K562 (cell line): Measurements from ENCODE around the gene C2CD2L. TPM values are rescaled to one million over a fixed set of nuclear protein-coding genes. Genes with fewer than 3 reads are reported as not detected.

Experiments used
- EZH2 ChIP-seq: IDR thresholded peaks from 2 replicates; pipeline ENCODE4 v1.6.1; 2012; ENCODE audit warnings: low read depth, mild to moderate bottlenecking, inconsistent platforms, low read length, borderline replicate concordance
- KAT8 ChIP-seq: fragments of 450-650 bp; IDR thresholded peaks from 2 replicates; pipeline ENCODE4 v1.6.1; 2016; ENCODE audit warnings: low read depth, mild to moderate bottlenecking
- MED1 ChIP-seq: sonication (generic); formaldehyde crosslinking; IDR thresholded peaks from 2 replicates; pipeline ENCODE4 v1.8.1; 2023; ENCODE audit warnings: missing genetic modification reagents, borderline replicate concordance
- NRF1 ChIP-seq, 2 experiments: fragments of 450-650 bp; IDR thresholded peaks in 1 of 2; conservative IDR thresholded peaks in 1 of 2; 2 replicates each; pipeline ENCODE4 v1.6.1; 2014; ENCODE audit warnings: mild to moderate bottlenecking in 2 of 2
- PPARD ChIP-seq: fragments of 250-450 bp; sonication (Bioruptor Pico); IDR thresholded peaks from 2 replicates; pipeline ENCODE4 v1.8.0; 2022; ENCODE audit warnings: inconsistent platforms, mild to moderate bottlenecking, moderate library complexity
- RBBP5 ChIP-seq: fragments of 200-600 bp; sonication (generic); IDR thresholded peaks from 2 replicates; pipeline ENCODE4 v1.6.1; 2012; ENCODE audit warnings: borderline replicate concordance, mild to moderate bottlenecking, low read length, control low read depth, inconsistent platforms; ENCODE audit not compliant: insufficient read depth, poor library complexity, severe bottlenecking
- RBM15 ChIP-seq: fragments of 200-400 bp; formaldehyde crosslinking; IDR thresholded peaks from 2 replicates; pipeline ENCODE4 v1.6.1; 2018; ENCODE audit warnings: mild to moderate bottlenecking, low read length, moderate library complexity; ENCODE audit not compliant: insufficient read depth
- SMAD1 ChIP-seq: fragments of 150-350 bp; IDR thresholded peaks from 2 replicates; pipeline ENCODE4 v1.6.1; 2014; ENCODE audit warnings: low read length, low read depth; ENCODE audit not compliant: partially characterized antibody
- XRCC3 ChIP-seq: fragments of 450-650 bp; IDR thresholded peaks from 2 replicates; pipeline ENCODE4 v1.6.1; 2017; ENCODE audit warnings: mild to moderate bottlenecking, moderate library complexity
- ZNF133 ChIP-seq: fragments of 250-450 bp; sonication (Bioruptor Pico); IDR thresholded peaks from 2 replicates; pipeline ENCODE4 v1.4.0; 2020; ENCODE audit warnings: mild to moderate bottlenecking
- ZNF41 ChIP-seq: fragments of 250-450 bp; sonication (Bioruptor Pico); conservative IDR thresholded peaks from 2 replicates; pipeline ENCODE4 v1.4.0; 2020; ENCODE audit warnings: mild to moderate bottlenecking
- ZNF785 ChIP-seq: fragments of 250-450 bp; sonication (Bioruptor Pico); IDR thresholded peaks from 2 replicates; pipeline ENCODE4 v1.4.0; 2020; ENCODE audit warnings: mild to moderate bottlenecking
- ZSCAN29 ChIP-seq: fragments of 450-650 bp; IDR thresholded peaks from 2 replicates; pipeline ENCODE4 v1.6.1; 2017
- polyA plus RNA-seq, 8 experiments: library from polyadenylated mRNA; depleted of rRNA in 4 of 8; stranded (reverse) in 5 of 8; unstranded in 3 of 8; fragments of >200 nt; fragmentation: Nextera tagmentation in 2 of 8; fragmentation: Illumina TruSeq in 1 of 8; extraction: Ambion mirVana in 2 of 8; extraction: Trizol in 1 of 8; gene quantifications; 2 replicates each; pipeline versions ENCODE4 v1.2.1 to v1.2.3, GENCODE V29; 2011 to 2014; ENCODE audit warnings: inconsistent platforms in 1 of 8, missing spikeins in 1 of 8
- total RNA-seq, 7 experiments: library from RNA; depleted of rRNA in 6 of 7; stranded (reverse); fragments of >200 nt in 6 of 7; fragmentation: Illumina TruSeq in 2 of 7; extraction: Trizol in 2 of 7; gene quantifications; 2 replicates each; pipeline versions ENCODE4 v1.2.1 to v1.2.3, GENCODE V29; 2011 to 2021; ENCODE audit warnings: low replicate concordance in 1 of 7
- TF ChIP-seq, protein P1 (sequence below), 2 experiments: fragments of 150-350 bp in 1 of 2; IDR thresholded peaks; 2 replicates each; pipeline ENCODE4 v1.6.1; 2012 to 2016; ENCODE audit warnings: low read depth in 2 of 2, low read length in 2 of 2, mild to moderate bottlenecking in 1 of 2, moderate library complexity in 1 of 2
- TF ChIP-seq, protein P2 (sequence below): fragments of 450-650 bp; IDR thresholded peaks from 2 replicates; pipeline ENCODE4 v1.6.1; 2017; ENCODE audit warnings: antibody characterized with exemption
- TF ChIP-seq, protein P3 (sequence below), 2 experiments: IDR thresholded peaks; 2 replicates each; pipeline ENCODE4 v1.6.1; 2012; ENCODE audit warnings: improper control_type of control experiment in 2 of 2, low read depth in 2 of 2, low read length in 2 of 2, borderline replicate concordance in 1 of 2
- TF ChIP-seq, protein P4 (sequence below): fragments of 250-450 bp; sonication (Bioruptor Pico); IDR thresholded peaks from 2 replicates; pipeline ENCODE4 v1.5.0; 2021; ENCODE audit warnings: mild to moderate bottlenecking, borderline replicate concordance

Gene C2CD2L
- total and polyA plus RNA-seq, 9 of the 15 experiments (the other 6 are each of a cell fraction or from before 2014, with no cell fraction given), result 0.66 to 41.2 (median 14.8) TPM

DNA sequence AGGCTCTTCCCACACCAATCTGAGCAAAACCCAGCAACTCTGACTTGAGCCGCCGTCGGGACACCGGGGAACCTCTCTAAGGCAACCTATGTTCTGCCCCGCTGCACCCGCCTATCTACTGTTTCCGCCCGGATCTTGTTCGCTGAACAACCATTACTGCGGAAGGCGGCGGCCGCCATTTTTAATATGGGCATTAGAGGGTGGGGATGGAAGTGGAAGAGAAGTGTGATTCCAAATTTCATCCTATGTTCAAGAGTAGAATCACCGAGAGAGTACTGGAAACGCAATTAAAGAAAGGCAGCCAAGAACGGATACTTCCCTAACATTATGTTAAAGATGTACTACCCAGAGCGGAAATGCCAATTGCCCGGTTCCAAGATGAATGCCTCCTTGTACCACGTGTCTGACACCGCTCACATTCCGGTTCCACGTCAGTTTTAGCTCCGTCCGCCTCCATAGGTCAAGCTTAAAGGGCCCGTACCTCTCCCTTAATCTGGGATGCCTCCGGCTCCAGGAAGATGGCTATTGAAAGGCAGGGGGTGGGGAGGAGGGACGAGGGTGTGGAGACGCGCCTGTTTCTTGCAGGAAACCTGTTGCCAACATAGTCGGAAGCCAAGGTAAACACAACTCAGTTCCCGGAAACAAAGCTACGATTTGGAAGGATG lies 5.3 kb upstream of the C2CD2L start, which contains the start of gene DPAGT1 (continued):
- TF ChIP-seq, protein P1, sequence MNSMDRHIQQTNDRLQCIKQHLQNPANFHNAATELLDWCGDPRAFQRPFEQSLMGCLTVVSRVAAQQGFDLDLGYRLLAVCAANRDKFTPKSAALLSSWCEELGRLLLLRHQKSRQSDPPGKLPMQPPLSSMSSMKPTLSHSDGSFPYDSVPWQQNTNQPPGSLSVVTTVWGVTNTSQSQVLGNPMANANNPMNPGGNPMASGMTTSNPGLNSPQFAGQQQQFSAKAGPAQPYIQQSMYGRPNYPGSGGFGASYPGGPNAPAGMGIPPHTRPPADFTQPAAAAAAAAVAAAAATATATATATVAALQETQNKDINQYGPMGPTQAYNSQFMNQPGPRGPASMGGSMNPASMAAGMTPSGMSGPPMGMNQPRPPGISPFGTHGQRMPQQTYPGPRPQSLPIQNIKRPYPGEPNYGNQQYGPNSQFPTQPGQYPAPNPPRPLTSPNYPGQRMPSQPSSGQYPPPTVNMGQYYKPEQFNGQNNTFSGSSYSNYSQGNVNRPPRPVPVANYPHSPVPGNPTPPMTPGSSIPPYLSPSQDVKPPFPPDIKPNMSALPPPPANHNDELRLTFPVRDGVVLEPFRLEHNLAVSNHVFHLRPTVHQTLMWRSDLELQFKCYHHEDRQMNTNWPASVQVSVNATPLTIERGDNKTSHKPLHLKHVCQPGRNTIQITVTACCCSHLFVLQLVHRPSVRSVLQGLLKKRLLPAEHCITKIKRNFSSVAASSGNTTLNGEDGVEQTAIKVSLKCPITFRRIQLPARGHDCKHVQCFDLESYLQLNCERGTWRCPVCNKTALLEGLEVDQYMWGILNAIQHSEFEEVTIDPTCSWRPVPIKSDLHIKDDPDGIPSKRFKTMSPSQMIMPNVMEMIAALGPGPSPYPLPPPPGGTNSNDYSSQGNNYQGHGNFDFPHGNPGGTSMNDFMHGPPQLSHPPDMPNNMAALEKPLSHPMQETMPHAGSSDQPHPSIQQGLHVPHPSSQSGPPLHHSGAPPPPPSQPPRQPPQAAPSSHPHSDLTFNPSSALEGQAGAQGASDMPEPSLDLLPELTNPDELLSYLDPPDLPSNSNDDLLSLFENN (IDR thresholded peaks at IDR 0.05; ENCODE audit: low read depth in 2 of 2, low read length in 2 of 2), result peak in 1 of 2 experiments; percentile 37; a peak in 1 of 4 replicates
- TF ChIP-seq, protein P2, sequence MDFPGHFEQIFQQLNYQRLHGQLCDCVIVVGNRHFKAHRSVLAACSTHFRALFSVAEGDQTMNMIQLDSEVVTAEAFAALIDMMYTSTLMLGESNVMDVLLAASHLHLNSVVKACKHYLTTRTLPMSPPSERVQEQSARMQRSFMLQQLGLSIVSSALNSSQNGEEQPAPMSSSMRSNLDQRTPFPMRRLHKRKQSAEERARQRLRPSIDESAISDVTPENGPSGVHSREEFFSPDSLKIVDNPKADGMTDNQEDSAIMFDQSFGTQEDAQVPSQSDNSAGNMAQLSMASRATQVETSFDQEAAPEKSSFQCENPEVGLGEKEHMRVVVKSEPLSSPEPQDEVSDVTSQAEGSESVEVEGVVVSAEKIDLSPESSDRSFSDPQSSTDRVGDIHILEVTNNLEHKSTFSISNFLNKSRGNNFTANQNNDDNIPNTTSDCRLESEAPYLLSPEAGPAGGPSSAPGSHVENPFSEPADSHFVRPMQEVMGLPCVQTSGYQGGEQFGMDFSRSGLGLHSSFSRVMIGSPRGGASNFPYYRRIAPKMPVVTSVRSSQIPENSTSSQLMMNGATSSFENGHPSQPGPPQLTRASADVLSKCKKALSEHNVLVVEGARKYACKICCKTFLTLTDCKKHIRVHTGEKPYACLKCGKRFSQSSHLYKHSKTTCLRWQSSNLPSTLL, result no peak
- TF ChIP-seq XRCC3 (no peak), ZSCAN29 (no peak), RBM15 (no peak), KAT8 (no peak), PPARD (no peak), RBBP5 (peak; percentile 72), ZNF785 (CRISPR knock-in tag) (no peak), MED1 (CRISPR knock-in tag) (no peak), SMAD1 (peak; percentile 22), ZNF133 (no peak), NRF1 (conservative IDR thresholded peaks at IDR 0.05 in 1 of 2, IDR thresholded peaks at IDR 0.05 in 1 of 2) (0 out of 4 replicates have a peak, but pooled peaks of 1 of the 2 experiments have one; percentile 14), EZH2 (no peak), ZNF41 (CRISPR knock-in tag) (0 out of 2 replicates have a peak, but pooled peaks have one; percentile 40)
- TF ChIP-seq, protein P3, sequence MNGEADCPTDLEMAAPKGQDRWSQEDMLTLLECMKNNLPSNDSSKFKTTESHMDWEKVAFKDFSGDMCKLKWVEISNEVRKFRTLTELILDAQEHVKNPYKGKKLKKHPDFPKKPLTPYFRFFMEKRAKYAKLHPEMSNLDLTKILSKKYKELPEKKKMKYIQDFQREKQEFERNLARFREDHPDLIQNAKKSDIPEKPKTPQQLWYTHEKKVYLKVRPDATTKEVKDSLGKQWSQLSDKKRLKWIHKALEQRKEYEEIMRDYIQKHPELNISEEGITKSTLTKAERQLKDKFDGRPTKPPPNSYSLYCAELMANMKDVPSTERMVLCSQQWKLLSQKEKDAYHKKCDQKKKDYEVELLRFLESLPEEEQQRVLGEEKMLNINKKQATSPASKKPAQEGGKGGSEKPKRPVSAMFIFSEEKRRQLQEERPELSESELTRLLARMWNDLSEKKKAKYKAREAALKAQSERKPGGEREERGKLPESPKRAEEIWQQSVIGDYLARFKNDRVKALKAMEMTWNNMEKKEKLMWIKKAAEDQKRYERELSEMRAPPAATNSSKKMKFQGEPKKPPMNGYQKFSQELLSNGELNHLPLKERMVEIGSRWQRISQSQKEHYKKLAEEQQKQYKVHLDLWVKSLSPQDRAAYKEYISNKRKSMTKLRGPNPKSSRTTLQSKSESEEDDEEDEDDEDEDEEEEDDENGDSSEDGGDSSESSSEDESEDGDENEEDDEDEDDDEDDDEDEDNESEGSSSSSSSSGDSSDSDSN (IDR thresholded peaks at IDR 0.05; ENCODE audit: borderline replicate concordance in 1 of 2, low read depth in 2 of 2, low read length in 2 of 2), result peak; percentile 70 to 73; a peak in 2 of 4 replicates
- TF ChIP-seq, protein P4, sequence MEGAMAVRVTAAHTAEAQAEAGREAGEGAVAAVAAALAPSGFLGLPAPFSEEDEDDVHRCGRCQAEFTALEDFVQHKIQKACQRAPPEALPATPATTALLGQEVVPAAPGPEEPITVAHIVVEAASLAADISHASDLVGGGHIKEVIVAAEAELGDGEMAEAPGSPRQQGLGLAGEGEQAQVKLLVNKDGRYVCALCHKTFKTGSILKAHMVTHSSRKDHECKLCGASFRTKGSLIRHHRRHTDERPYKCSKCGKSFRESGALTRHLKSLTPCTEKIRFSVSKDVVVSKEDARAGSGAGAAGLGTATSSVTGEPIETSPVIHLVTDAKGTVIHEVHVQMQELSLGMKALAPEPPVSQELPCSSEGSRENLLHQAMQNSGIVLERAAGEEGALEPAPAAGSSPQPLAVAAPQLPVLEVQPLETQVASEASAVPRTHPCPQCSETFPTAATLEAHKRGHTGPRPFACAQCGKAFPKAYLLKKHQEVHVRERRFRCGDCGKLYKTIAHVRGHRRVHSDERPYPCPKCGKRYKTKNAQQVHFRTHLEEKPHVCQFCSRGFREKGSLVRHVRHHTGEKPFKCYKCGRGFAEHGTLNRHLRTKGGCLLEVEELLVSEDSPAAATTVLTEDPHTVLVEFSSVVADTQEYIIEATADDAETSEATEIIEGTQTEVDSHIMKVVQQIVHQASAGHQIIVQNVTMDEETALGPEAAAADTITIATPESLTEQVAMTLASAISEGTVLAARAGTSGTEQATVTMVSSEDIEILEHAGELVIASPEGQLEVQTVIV (CRISPR knock-in tag), result no peak
